MCF 10A (cell line): Measurements from ENCODE around the gene SPRR2G. TPM values are rescaled to one million over a fixed set of nuclear protein-coding genes. Genes with fewer than 3 reads are reported as not detected.
A peak's percentile ranks its signal among the peaks of the same experiment; 100 is the strongest.

Source experiments
- BruUV-seq: library from RNA; stranded (reverse); fragments of 400-500 nt; replicated peaks from 2 replicates; lab custom pipeline; 2021; lab: Mats Ljungman, UMichigan
- CTCF ChIA-PET: fragments of 300-600 bp; sonication (Branson Sonifier 250); formaldehyde crosslinking; extraction: SDS; loops from one replicate; lab custom pipeline; 2021; ENCODE audit warnings: antibody characterized with exemption, inconsistent platforms; lab: Yijun Ruan, JAX
- POLR2A ChIA-PET: fragments of 300-600, 350-650 bp; sonication (Branson Sonifier 250); formaldehyde crosslinking; extraction: SDS; loops from one replicate; lab custom pipeline; 2020; ENCODE audit warnings: antibody characterized with exemption, inconsistent platforms; lab: Yijun Ruan, JAX
- DNase-seq: peaks from one replicate; pipeline ENCODE4 v3.0.0-alpha.2; 2018; ENCODE audit not compliant: unreplicated experiment
- H3K27ac Mint-ChIP-seq: one replicate; pipeline ENCODE4 v1.8.0; 2022; ENCODE audit warnings: mild to moderate bottlenecking, low read depth, mixed read lengths; ENCODE audit not compliant: unreplicated experiment
- H3K27me3 Mint-ChIP-seq: one replicate; pipeline ENCODE4 v1.8.0; 2022; ENCODE audit warnings: mixed read lengths; ENCODE audit not compliant: insufficient read depth, unreplicated experiment
- H3K36me3 Mint-ChIP-seq: one replicate; pipeline ENCODE4 v1.8.0; 2022; ENCODE audit warnings: mild to moderate bottlenecking, moderate library complexity, mixed read lengths; ENCODE audit not compliant: insufficient read depth, unreplicated experiment
- H3K4me1 Mint-ChIP-seq: one replicate; pipeline ENCODE4 v1.8.0; 2022; ENCODE audit warnings: mixed read lengths; ENCODE audit not compliant: insufficient read depth, unreplicated experiment
- H3K4me3 Mint-ChIP-seq: one replicate; pipeline ENCODE4 v1.8.0; 2022; ENCODE audit warnings: mild to moderate bottlenecking, moderate library complexity, mixed read lengths; ENCODE audit not compliant: unreplicated experiment
- H3K9me3 Mint-ChIP-seq: one replicate; pipeline ENCODE4 v1.8.0; 2022; ENCODE audit warnings: mixed read lengths; ENCODE audit not compliant: unreplicated experiment
- CTCF ChIP-seq: fragments of 200-600 bp; IDR thresholded peaks from one replicate; pipeline ENCODE4 v1.8.0; 2022; ENCODE audit warnings: antibody characterized with exemption, mild to moderate bottlenecking; ENCODE audit not compliant: unreplicated experiment
- intact Hi-C: fragments of 100-400 bp; cut with micrococcal nuclease; formaldehyde crosslinking; loops from 2 replicates; pipeline ENCODE4 v1.14.1; 2022
- total RNA-seq: library from RNA; stranded (reverse); gene quantifications from 2 replicates; pipeline ENCODE4 v1.2.3, GENCODE V29; 2022

SPRR2G gene
- total RNA-seq, 1 experiment from 2014 or later = not detected

DNA sequence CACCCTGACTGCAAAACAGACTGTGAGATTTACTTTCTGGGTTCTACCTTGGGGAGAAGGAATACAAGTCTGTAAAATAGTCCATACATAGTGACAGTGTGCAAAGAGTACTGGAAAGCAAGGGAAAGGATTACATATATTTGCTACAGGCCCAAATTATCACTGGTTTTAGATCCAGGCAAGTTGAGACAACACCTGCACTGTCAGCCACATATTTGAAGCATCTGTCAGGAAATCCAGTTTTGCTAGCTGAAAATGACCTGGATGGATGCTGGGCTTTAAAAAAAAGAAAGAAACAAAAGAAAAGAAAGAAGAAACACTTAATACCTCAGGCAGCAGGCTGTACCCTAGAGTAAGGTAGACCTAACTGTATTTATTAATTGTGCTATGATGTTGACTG is 23.9 kb upstream of the SPRR2G start:
- Mint-ChIP-seq H3K4me1 (peaks cover 8% of the 10 kb centered on the region), H3K9me3 (peaks cover 8% of the 10 kb centered on the region), H3K36me3 (no peaks in the 10 kb centered on the region), H3K27me3 (no peaks in the 10 kb centered on the region), H3K4me3 (no peak overlapping the region), H3K27ac (no peak overlapping the region)
- no peak for TF ChIP-seq CTCF
- intact Hi-C loops = no loop called here
- BruUV-seq = no TSS peak
- ChIA-PET CTCF (interaction anchor here (0.6 to 2.1 kb wide), 8 partner anchors 16 to 297 kb away, joined by 3 to 17 read pairs (median 4); partner anchors contain the start of genes SMCP and SPRR2D), POLR2A (interaction anchor here (0.5 to 2.1 kb wide), 9 partner anchors 10 to 521 kb away, joined by 3 to 8 read pairs (median 4); no protein-coding TSS in a partner anchor)
- peak; percentile 9 for DNase-seq

- H3K4me3 Mint-ChIP-seq = no peak overlapping the region
- BruUV-seq = no TSS peak
- no peaks in the 10 kb centered on the region for H3K36me3 Mint-ChIP-seq
- intact Hi-C loops = no loop called here
- ChIA-PET CTCF (no interaction called here), POLR2A (no interaction called here)
- H3K9me3 Mint-ChIP-seq = peaks cover 8% of the 10 kb centered on the region
- H3K4me1 Mint-ChIP-seq = no peaks in the 10 kb centered on the region
- DNase-seq = no peak
- no peak for TF ChIP-seq CTCF
- H3K27me3 Mint-ChIP-seq = no peaks in the 10 kb centered on the region
- no peak overlapping the region for H3K27ac Mint-ChIP-seq
These were observed 18.0 kb upstream of the SPRR2G start for GRCh38 chr1:153168686-153169085.

DNA sequence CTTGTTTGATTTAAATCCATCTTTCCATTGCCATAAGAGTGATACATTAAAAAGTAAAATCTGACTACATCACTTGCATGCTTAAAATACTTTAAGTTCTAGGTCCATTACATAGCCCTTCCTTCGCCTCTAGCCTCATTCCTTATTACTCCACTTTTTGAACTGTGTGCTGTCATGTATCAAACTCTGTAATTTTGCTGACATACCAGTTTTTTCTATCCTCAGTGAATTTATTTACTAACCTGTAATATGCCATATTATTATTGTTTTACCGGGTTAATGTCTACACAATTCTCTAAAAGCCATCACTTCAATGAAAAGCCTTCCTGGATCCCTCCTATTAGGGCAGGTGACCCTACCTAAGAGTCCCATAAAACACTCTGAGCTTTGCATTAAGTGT is 4.9 kb upstream of the SPRR2G start:
- DNase-seq = no peak
- no peak for TF ChIP-seq CTCF
- CTCF ChIA-PET = interaction anchor here (0.7 kb wide), 1 partner anchor 715 kb away, joined by 3 read pairs; no protein-coding TSS in a partner anchor
- Mint-ChIP-seq H3K4me1 (no peaks in the 10 kb centered on the region), H3K27ac (no peak overlapping the region), H3K36me3 (no peaks in the 10 kb centered on the region), H3K9me3 (peaks cover 7% of the 10 kb centered on the region), H3K4me3 (no peak overlapping the region), H3K27me3 (no peaks in the 10 kb centered on the region)
- no TSS peak for BruUV-seq
- intact Hi-C loops = no loop called here
- POLR2A ChIA-PET = interaction anchor here (1.3 to 1.5 kb wide), 2 partner anchors 11 to 38 kb away, joined by 3 to 4 read pairs; no protein-coding TSS in a partner anchor

DNA sequence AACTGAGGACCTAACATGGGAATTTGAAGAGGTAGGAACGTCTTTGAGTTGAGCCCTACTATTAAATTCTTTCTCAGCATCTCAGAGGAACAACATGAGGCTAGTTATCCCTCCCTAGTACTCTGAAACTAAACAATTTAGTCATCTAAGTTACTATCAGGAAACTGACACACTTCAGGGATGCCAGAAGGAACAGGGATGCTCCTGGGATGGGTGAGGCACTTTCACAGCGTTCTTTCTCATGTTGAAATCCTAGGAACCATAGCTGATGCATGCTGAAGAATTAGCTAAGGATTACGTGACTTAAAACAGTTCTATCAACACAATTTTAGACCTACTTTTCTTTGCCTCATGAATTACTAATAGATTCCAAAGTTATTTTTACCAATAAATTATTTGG is 1.8 kb upstream of the SPRR2G start:
- BruUV-seq = no TSS peak
- H3K27me3 Mint-ChIP-seq = no peaks in the 10 kb centered on the region
- H3K4me1 Mint-ChIP-seq = no peaks in the 10 kb centered on the region
- H3K4me3 Mint-ChIP-seq = no peak overlapping the region
- TF ChIP-seq CTCF = no peak
- H3K36me3 Mint-ChIP-seq = no peaks in the 10 kb centered on the region
- no peak for DNase-seq
- ChIA-PET POLR2A (no interaction called here), CTCF (interaction anchor here (1.8 kb wide), 1 partner anchor 41 kb away, joined by 5 read pairs; no protein-coding TSS in a partner anchor)
- intact Hi-C loops = no loop called here
- no peak overlapping the region for H3K27ac Mint-ChIP-seq
- H3K9me3 Mint-ChIP-seq = no peaks in the 10 kb centered on the region
